ENCODE results near the gene ERGIC1. TPM values are rescaled to one million over a fixed set of nuclear protein-coding genes. Genes with fewer than 3 reads are reported as not detected.

Gene ERGIC1
- total RNA-seq, 1 donor from 2014 or later, result 79.4 TPM

- Histone ChIP-seq H3K27me3 (ENCODE audit: low read depth) (no peaks in the 10 kb centered on the region), H3K36me3 (peaks cover 10% of the 10 kb centered on the region), H3K27ac (replicated peaks) (peak overlapping the region; percentile 85), H3K4me3 (peak overlapping the region; percentile 28), H3K4me1 (peaks cover 64% of the 10 kb centered on the region), H3K9me3 (replicated peaks) (peaks cover 8% of the 10 kb centered on the region)
- no peak for DNase-seq
- intact Hi-C loops (cut with micrococcal nuclease), result no loop called here
- TF ChIP-seq CTCF (IDR thresholded peaks at IDR 0.05; ENCODE audit: borderline replicate concordance), result no peak
Measured at GRCh38 chr5:172878933-172879752, 45.1 kb downstream of the ERGIC1 start.

GRCh38 chr5:172881691-172882370 is 47.8 kb downstream of the ERGIC1 start:
- Histone ChIP-seq H3K4me3 (no peak overlapping the region), H3K27ac (replicated peaks) (peak overlapping the region; percentile 12), H3K4me1 (peaks cover 69% of the 10 kb centered on the region), H3K27me3 (ENCODE audit: low read depth) (no peaks in the 10 kb centered on the region), H3K36me3 (peaks cover 10% of the 10 kb centered on the region), H3K9me3 (replicated peaks) (peaks cover 8% of the 10 kb centered on the region)
- intact Hi-C loops (cut with micrococcal nuclease), result no loop called here
- DNase-seq, result no peak
- no peak for TF ChIP-seq CTCF (IDR thresholded peaks at IDR 0.05; ENCODE audit: borderline replicate concordance)

GRCh38 chr5:172883066-172883465 is 49.0 kb downstream of the ERGIC1 start:
- H3K4me1 ChIP-seq, result peaks cover 74% of the 10 kb centered on the region
- no peak overlapping the region for H3K27ac ChIP-seq (replicated peaks)
- peaks cover 10% of the 10 kb centered on the region for H3K36me3 ChIP-seq
- H3K4me3 ChIP-seq, result no peak overlapping the region
- no peaks in the 10 kb centered on the region for H3K27me3 ChIP-seq (ENCODE audit: low read depth)
- TF ChIP-seq CTCF (IDR thresholded peaks at IDR 0.05; ENCODE audit: borderline replicate concordance), result no peak
- intact Hi-C loops (cut with micrococcal nuclease), result no loop called here
- peaks cover 8% of the 10 kb centered on the region for H3K9me3 ChIP-seq (replicated peaks)
- no peak for DNase-seq

- intact Hi-C loops (cut with micrococcal nuclease), result no loop called here
- H3K27ac ChIP-seq (replicated peaks), result peak overlapping the region; percentile 77
- H3K4me1 ChIP-seq, result peaks cover 61% of the 10 kb centered on the region
Measured at GRCh38 chr5:172885597-172886340, 51.7 kb downstream of the ERGIC1 start.

More at GRCh38 chr5:172885597-172886340, 51.7 kb downstream of the ERGIC1 start:
- DNase-seq, result no peak
- Histone ChIP-seq H3K4me3 (no peak overlapping the region), H3K9me3 (replicated peaks) (peaks cover 8% of the 10 kb centered on the region), H3K27me3 (ENCODE audit: low read depth) (no peaks in the 10 kb centered on the region), H3K36me3 (peaks cover 20% of the 10 kb centered on the region)
- no peak for TF ChIP-seq CTCF (IDR thresholded peaks at IDR 0.05; ENCODE audit: borderline replicate concordance)

Data from left ventricle myocardium inferior (tissue), 1 donor.